Activated CD4-positive, alpha-beta T cell treated with anti-CD3 and anti-CD28 coated beads, Interleukin-2, amount 10 ng/mL, durations not matched to agents 7 days and 5 days (primary cell): Measurements from ENCODE around the gene SLX4IP. TPM values are rescaled to one million over a fixed set of nuclear protein-coding genes. Genes with fewer than 3 reads are reported as not detected.

ENCODE experiments used
- CTCF ChIA-PET: fragments of 350-600 bp; sonication (Branson Sonifier 250); formaldehyde crosslinking; loops from one replicate; lab custom pipeline; 2021; ENCODE audit warnings: antibody characterized with exemption; lab: Charles Lee
- POLR2A ChIA-PET: fragments of 350-600 bp; sonication (Branson Sonifier 250); formaldehyde crosslinking; loops from one replicate; lab custom pipeline; 2021; ENCODE audit warnings: antibody characterized with exemption; lab: Charles Lee
- DNase-seq: peaks from one replicate; pipeline ENCODE4 v3.0.0-alpha.2; 2020
- H3K27ac Mint-ChIP-seq: one replicate; pipeline ENCODE4 v1.8.0; 2021; ENCODE audit warnings: mild to moderate bottlenecking, moderate library complexity, mixed read lengths
- H3K27me3 Mint-ChIP-seq: one replicate; pipeline ENCODE4 v1.8.0; 2021; ENCODE audit warnings: mixed read lengths
- H3K36me3 Mint-ChIP-seq: one replicate; pipeline ENCODE4 v1.8.0; 2021; ENCODE audit warnings: low read depth, mixed read lengths
- H3K4me1 Mint-ChIP-seq: one replicate; pipeline ENCODE4 v1.8.0; 2021; ENCODE audit warnings: mixed read lengths
- H3K4me3 Mint-ChIP-seq: one replicate; pipeline ENCODE4 v1.8.0; 2021; ENCODE audit warnings: mild to moderate bottlenecking, moderate library complexity, mixed read lengths
- H3K9me3 Mint-ChIP-seq: one replicate; pipeline ENCODE4 v1.8.0; 2021; ENCODE audit warnings: mixed read lengths
- total RNA-seq, 2 experiments: library from RNA; stranded (reverse); gene quantifications; one replicate each; pipeline ENCODE4 v1.2.3, GENCODE V29; 2021

Gene SLX4IP
- total RNA-seq, 2 experiments from 2014 or later, result 9.2 to 9.5 TPM

- DNase-seq, result no peak
- no peaks in the 10 kb centered on the region for H3K36me3 Mint-ChIP-seq
- no peak overlapping the region for H3K27ac Mint-ChIP-seq
- no peaks in the 10 kb centered on the region for H3K9me3 Mint-ChIP-seq
- POLR2A ChIA-PET, result no interaction called here
- H3K4me1 Mint-ChIP-seq, result peaks cover 7% of the 10 kb centered on the region
- no peaks in the 10 kb centered on the region for H3K27me3 Mint-ChIP-seq
- CTCF ChIA-PET, result interaction anchor here (0.9 kb wide), 1 partner anchor 13 kb away, joined by 3 read pairs; no protein-coding TSS in a partner anchor
- no peak overlapping the region for H3K4me3 Mint-ChIP-seq
Observed at GRCh38 chr20:10635476-10636208, 200.5 kb downstream of the SLX4IP start.

GRCh38 chr20:10636326-10636818, 201.3 kb downstream of the SLX4IP start:
- no peak overlapping the region for H3K27ac Mint-ChIP-seq
- H3K9me3 Mint-ChIP-seq, result no peaks in the 10 kb centered on the region
- DNase-seq, result no peak
- no peaks in the 10 kb centered on the region for H3K36me3 Mint-ChIP-seq
- no peak overlapping the region for H3K4me3 Mint-ChIP-seq
- H3K4me1 Mint-ChIP-seq, result peaks cover 7% of the 10 kb centered on the region
- ChIA-PET POLR2A (interaction anchor here (0.6 kb wide), 1 partner anchor 511 kb away, joined by 3 read pairs; no protein-coding TSS in a partner anchor), CTCF (interaction anchor here (1.4 kb wide), 1 partner anchor 47 kb away, joined by 3 read pairs; no protein-coding TSS in a partner anchor)
- H3K27me3 Mint-ChIP-seq, result no peaks in the 10 kb centered on the region

- H3K27me3 Mint-ChIP-seq, result no peaks in the 10 kb centered on the region
- ChIA-PET POLR2A (interaction anchor here (0.6 kb wide), 1 partner anchor 512 kb away, joined by 3 read pairs; no protein-coding TSS in a partner anchor), CTCF (interaction anchor here (1.4 kb wide), 1 partner anchor 46 kb away, joined by 3 read pairs; no protein-coding TSS in a partner anchor)
- H3K9me3 Mint-ChIP-seq, result no peaks in the 10 kb centered on the region
- no peak overlapping the region for H3K27ac Mint-ChIP-seq
- H3K4me1 Mint-ChIP-seq, result peaks cover 7% of the 10 kb centered on the region
- DNase-seq, result no peak
- no peaks in the 10 kb centered on the region for H3K36me3 Mint-ChIP-seq
- H3K4me3 Mint-ChIP-seq, result no peak overlapping the region
Observed at GRCh38 chr20:10637031-10637559, 202.0 kb downstream of the SLX4IP start.

GRCh38 chr20:10637563-10637962, 202.5 kb downstream of the SLX4IP start:
- Mint-ChIP-seq H3K27ac (no peak overlapping the region), H3K4me3 (no peak overlapping the region), H3K27me3 (no peaks in the 10 kb centered on the region), H3K9me3 (no peaks in the 10 kb centered on the region), H3K4me1 (peaks cover 7% of the 10 kb centered on the region), H3K36me3 (no peaks in the 10 kb centered on the region)
- POLR2A ChIA-PET, result no interaction called here
- no peak for DNase-seq
- CTCF ChIA-PET, result interaction anchor here (0.6 to 1.4 kb wide), 2 partner anchors 46 to 65 kb away, joined by 3 read pairs; no protein-coding TSS in a partner anchor

- no peak for DNase-seq
- Mint-ChIP-seq H3K36me3 (no peaks in the 10 kb centered on the region), H3K9me3 (no peaks in the 10 kb centered on the region), H3K4me1 (peaks cover 9% of the 10 kb centered on the region), H3K4me3 (no peak overlapping the region), H3K27ac (no peak overlapping the region), H3K27me3 (no peaks in the 10 kb centered on the region)
- CTCF ChIA-PET, result interaction anchor here (1.2 kb wide), 1 partner anchor 57 kb away, joined by 3 read pairs; no protein-coding TSS in a partner anchor
- POLR2A ChIA-PET, result no interaction called here
Observed at GRCh38 chr20:10639077-10639736, 204.1 kb downstream of the SLX4IP start.

GRCh38 chr20:10639737-10640556, 204.8 kb downstream of the SLX4IP start:
- POLR2A ChIA-PET, result no interaction called here
- Mint-ChIP-seq H3K9me3 (no peaks in the 10 kb centered on the region), H3K36me3 (no peaks in the 10 kb centered on the region), H3K27me3 (no peaks in the 10 kb centered on the region), H3K27ac (no peak overlapping the region), H3K4me1 (peaks cover 16% of the 10 kb centered on the region), H3K4me3 (no peak overlapping the region)
- DNase-seq, result no peak
- CTCF ChIA-PET, result interaction anchor here (1.2 kb wide), 1 partner anchor 58 kb away, joined by 3 read pairs; no protein-coding TSS in a partner anchor

GRCh38 chr20:10640897-10641296, 205.8 kb downstream of the SLX4IP start:
- ChIA-PET POLR2A (no interaction called here), CTCF (no interaction called here)
- Mint-ChIP-seq H3K27me3 (no peaks in the 10 kb centered on the region), H3K9me3 (no peaks in the 10 kb centered on the region), H3K4me3 (no peak overlapping the region), H3K27ac (no peak overlapping the region), H3K36me3 (no peaks in the 10 kb centered on the region), H3K4me1 (peaks cover 16% of the 10 kb centered on the region)
- no peak for DNase-seq

- Mint-ChIP-seq H3K9me3 (no peaks in the 10 kb centered on the region), H3K27me3 (no peaks in the 10 kb centered on the region), H3K36me3 (no peaks in the 10 kb centered on the region), H3K4me1 (peaks cover 16% of the 10 kb centered on the region), H3K4me3 (no peak overlapping the region), H3K27ac (no peak overlapping the region)
- ChIA-PET CTCF (no interaction called here), POLR2A (no interaction called here)
- no peak for DNase-seq
Observed at GRCh38 chr20:10641467-10641866, 206.4 kb downstream of the SLX4IP start.

- ChIA-PET CTCF (no interaction called here), POLR2A (no interaction called here)
- no peaks in the 10 kb centered on the region for H3K9me3 Mint-ChIP-seq
- H3K27me3 Mint-ChIP-seq, result no peaks in the 10 kb centered on the region
- H3K27ac Mint-ChIP-seq, result no peak overlapping the region
- no peak overlapping the region for H3K4me3 Mint-ChIP-seq
- DNase-seq, result no peak
- H3K4me1 Mint-ChIP-seq, result peaks cover 16% of the 10 kb centered on the region
- no peaks in the 10 kb centered on the region for H3K36me3 Mint-ChIP-seq
Observed at GRCh38 chr20:10641893-10642292, 206.8 kb downstream of the SLX4IP start.

- H3K4me3 Mint-ChIP-seq, result no peak overlapping the region
Observed at GRCh38 chr20:10642856-10643559, 207.9 kb downstream of the SLX4IP start.

GRCh38 chr20:10643560-10643873, 208.4 kb downstream of the SLX4IP start:
- no peak for DNase-seq
- Mint-ChIP-seq H3K27ac (no peak overlapping the region), H3K9me3 (no peaks in the 10 kb centered on the region), H3K4me3 (no peak overlapping the region), H3K36me3 (no peaks in the 10 kb centered on the region), H3K27me3 (no peaks in the 10 kb centered on the region), H3K4me1 (peaks cover 16% of the 10 kb centered on the region)
- POLR2A ChIA-PET, result no interaction called here
- CTCF ChIA-PET, result no interaction called here

More at GRCh38 chr20:10642856-10643559, 207.9 kb downstream of the SLX4IP start:
- no peaks in the 10 kb centered on the region for H3K36me3 Mint-ChIP-seq
- no peaks in the 10 kb centered on the region for H3K27me3 Mint-ChIP-seq
- H3K9me3 Mint-ChIP-seq, result no peaks in the 10 kb centered on the region
- ChIA-PET POLR2A (no interaction called here), CTCF (no interaction called here)
- no peak overlapping the region for H3K27ac Mint-ChIP-seq
- DNase-seq, result no peak
- H3K4me1 Mint-ChIP-seq, result peaks cover 16% of the 10 kb centered on the region
